LNCAP (cell line): ENCODE measurements around the gene PDE9A.
A peak's percentile ranks its signal among the peaks of the same experiment; 100 is the strongest.

Source experiments
- CTCF ChIP-seq: fragments of 450-650 bp; IDR thresholded peaks from 2 replicates; pipeline ENCODE4 v1.5.1; 2017; ENCODE audit warnings: mild to moderate bottlenecking

Gene PDE9A

GRCh38 chr21:42807938-42808613 is 154.7 kb downstream of the PDE9A start:
- TF ChIP-seq CTCF = no peak

GRCh38 chr21:42809171-42809570 is 155.8 kb downstream of the PDE9A start:
- TF ChIP-seq CTCF = no peak

- TF ChIP-seq CTCF = no peak
Observed at GRCh38 chr21:42809577-42810475, 156.4 kb downstream of the PDE9A start.

- TF ChIP-seq CTCF = no peak
Observed at GRCh38 chr21:42811960-42812359, 158.5 kb downstream of the PDE9A start.

GRCh38 chr21:42815217-42815616 is 161.8 kb downstream of the PDE9A start:
- TF ChIP-seq CTCF = no peak

- peak; percentile 83 for TF ChIP-seq CTCF
Observed at GRCh38 chr21:42818328-42818749, 164.9 kb downstream of the PDE9A start.

- no peak for TF ChIP-seq CTCF
Observed at GRCh38 chr21:42819861-42820615, 166.6 kb downstream of the PDE9A start.
